Activated CD8-positive, alpha-beta memory T cell treated with anti-CD3 and anti-CD28 coated beads for 4 hours (primary cell): ENCODE measurements around the gene COL12A1.

Experiments used
- DNase-seq, 2 donors: peaks; one replicate each; pipeline ENCODE4 v3.0.0-alpha.2; 2020; ENCODE audit warnings: low read depth in 2 of 2

The COL12A1 gene

DNA sequence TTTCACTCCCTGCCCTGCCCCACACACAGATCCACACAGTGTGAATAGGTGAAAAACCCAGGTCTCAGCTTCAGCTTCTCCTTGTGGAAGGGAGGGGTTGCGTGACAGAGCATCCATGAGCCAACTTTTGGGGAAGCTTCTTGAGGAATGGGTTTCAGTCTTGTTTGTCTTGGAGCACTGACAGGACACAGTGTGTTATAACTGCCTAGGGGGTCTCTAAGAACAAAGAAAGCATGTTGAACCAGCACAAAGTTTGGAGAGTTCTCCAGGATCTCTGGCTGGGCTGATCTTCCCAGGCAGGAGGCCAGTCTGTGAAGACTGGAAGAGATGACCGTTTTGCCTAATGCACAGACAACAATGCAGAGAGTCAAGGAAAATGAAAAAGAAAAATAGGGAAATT lies 164.5 kb downstream of the COL12A1 start:
- DNase-seq = no peak
